Kidney epithelial cell (primary cell): ENCODE results near the gene RNF103. TPM values are rescaled to one million over a fixed set of nuclear protein-coding genes. Genes with fewer than 3 reads are reported as not detected.
"Not testable (repeated sequence)": the region's sequence is repeated elsewhere in the genome, so short reads cannot be mapped to it uniquely, and the experiment has no call there.

Experiments used
- DNase-seq: peaks from one replicate; pipeline ENCODE4 v3.0.0-alpha.2; 2010; ENCODE audit warnings: low read depth
- H3K27me3 ChIP-seq: 2 replicates; pipeline ENCODE4 v1.6.0; 2011; ENCODE audit warnings: low read length; ENCODE audit not compliant: control insufficient read depth, insufficient read depth
- H3K36me3 ChIP-seq: 2 replicates; pipeline ENCODE4 v1.5.1; 2011; ENCODE audit warnings: low read length; ENCODE audit not compliant: control insufficient read depth, insufficient read depth
- H3K4me3 ChIP-seq: 2 replicates; pipeline ENCODE4 v1.5.1; 2011; ENCODE audit warnings: low read depth, mild to moderate bottlenecking, control low read depth, low read length
- total RNA-seq: library from RNA; depleted of rRNA; stranded (reverse); fragments of >200 nt; gene quantifications from 2 replicates; pipeline ENCODE4 v1.2.3, GENCODE V29; 2015
- TF ChIP-seq, protein P1 (sequence below): IDR thresholded peaks from 2 replicates; pipeline ENCODE4 v1.5.1; 2011; ENCODE audit warnings: mild to moderate bottlenecking, moderate library complexity, low read length, control low read depth, inconsistent platforms; ENCODE audit not compliant: insufficient read depth, poor library complexity, severe bottlenecking

RNF103 gene, protein sequence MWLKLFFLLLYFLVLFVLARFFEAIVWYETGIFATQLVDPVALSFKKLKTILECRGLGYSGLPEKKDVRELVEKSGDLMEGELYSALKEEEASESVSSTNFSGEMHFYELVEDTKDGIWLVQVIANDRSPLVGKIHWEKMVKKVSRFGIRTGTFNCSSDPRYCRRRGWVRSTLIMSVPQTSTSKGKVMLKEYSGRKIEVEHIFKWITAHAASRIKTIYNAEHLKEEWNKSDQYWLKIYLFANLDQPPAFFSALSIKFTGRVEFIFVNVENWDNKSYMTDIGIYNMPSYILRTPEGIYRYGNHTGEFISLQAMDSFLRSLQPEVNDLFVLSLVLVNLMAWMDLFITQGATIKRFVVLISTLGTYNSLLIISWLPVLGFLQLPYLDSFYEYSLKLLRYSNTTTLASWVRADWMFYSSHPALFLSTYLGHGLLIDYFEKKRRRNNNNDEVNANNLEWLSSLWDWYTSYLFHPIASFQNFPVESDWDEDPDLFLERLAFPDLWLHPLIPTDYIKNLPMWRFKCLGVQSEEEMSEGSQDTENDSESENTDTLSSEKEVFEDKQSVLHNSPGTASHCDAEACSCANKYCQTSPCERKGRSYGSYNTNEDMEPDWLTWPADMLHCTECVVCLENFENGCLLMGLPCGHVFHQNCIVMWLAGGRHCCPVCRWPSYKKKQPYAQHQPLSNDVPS
- 20.6 and 24.5 TPM in 2 replicates for total RNA-seq

DNA sequence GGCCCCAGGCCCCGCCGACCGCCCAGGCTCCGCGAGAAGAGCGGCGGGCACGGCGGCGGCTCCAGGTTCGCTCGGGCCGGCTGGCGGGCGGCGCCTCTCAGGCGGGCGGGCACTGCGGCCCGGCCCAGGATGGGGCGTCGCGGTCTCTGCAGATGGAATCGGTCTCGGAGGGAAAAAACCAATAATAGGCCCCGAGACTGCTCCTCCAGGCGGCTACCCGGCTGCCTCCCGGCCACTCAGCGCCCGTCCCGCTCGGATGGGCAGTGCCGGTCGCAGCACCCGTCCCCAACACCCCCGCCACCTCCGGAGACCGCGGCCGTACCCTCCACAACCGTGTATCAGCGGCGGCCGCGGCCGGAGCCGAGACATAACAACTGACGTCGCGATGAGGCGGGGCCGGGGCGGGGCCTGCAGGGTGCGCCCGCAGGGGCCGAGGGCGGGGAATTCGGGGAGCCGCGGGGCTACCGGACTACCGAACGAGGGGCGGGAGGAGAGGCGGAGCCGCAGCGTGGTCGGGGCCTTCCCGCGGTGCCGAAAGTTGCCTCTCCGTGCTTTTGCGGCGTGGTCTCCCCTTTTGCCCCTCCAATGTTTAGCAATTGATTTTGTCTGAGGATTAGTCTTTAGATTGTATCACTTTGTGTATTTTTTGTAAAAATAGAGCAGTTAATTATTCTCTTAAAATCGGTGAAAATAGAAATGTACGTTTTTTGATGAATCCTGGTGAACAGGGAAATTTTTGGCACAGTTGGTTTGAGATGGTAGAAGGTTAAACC is at the start of gene RNF103:
TSS of gene RNF103 (minus strand) at position 372 of the 773 bp plus-strand sequence. CDS start 979 bp downstream, outside the sequence.
- Histone ChIP-seq H3K4me3 (peak within 1 kb of the TSS; percentile 70), H3K36me3 (no peaks in the 10 kb centered on the region), H3K27me3 (no peaks in the 10 kb centered on the region)
- DNase-seq = peak; percentile 53
- TF ChIP-seq, protein P1, sequence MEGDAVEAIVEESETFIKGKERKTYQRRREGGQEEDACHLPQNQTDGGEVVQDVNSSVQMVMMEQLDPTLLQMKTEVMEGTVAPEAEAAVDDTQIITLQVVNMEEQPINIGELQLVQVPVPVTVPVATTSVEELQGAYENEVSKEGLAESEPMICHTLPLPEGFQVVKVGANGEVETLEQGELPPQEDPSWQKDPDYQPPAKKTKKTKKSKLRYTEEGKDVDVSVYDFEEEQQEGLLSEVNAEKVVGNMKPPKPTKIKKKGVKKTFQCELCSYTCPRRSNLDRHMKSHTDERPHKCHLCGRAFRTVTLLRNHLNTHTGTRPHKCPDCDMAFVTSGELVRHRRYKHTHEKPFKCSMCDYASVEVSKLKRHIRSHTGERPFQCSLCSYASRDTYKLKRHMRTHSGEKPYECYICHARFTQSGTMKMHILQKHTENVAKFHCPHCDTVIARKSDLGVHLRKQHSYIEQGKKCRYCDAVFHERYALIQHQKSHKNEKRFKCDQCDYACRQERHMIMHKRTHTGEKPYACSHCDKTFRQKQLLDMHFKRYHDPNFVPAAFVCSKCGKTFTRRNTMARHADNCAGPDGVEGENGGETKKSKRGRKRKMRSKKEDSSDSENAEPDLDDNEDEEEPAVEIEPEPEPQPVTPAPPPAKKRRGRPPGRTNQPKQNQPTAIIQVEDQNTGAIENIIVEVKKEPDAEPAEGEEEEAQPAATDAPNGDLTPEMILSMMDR = no peak

DNA sequence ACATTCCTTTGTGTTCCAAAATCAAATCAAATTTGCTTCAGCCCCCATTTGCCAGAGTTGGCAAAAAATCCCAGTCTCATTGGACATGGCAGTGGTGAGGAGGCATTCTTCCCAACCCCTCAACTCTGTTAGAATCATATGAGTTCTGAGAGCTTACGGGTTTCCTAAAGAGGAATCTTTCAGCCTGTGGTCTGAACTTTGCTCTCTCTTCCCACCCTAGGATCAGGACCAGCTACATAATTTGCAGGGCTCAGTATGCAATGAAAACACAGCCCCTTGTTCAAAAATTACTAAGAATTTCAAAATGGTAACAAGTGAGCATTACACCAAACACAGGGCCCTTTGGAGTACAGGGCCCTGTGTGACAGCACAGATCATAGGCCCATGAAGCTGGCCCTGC is 49.3 kb upstream of the RNF103 start:
- no peaks in the 10 kb centered on the region for H3K27me3 ChIP-seq
- H3K36me3 ChIP-seq = peaks cover 1% of the 10 kb centered on the region
- TF ChIP-seq, protein P1 = no peak
- no peak overlapping the region for H3K4me3 ChIP-seq
- DNase-seq = no peak

DNA sequence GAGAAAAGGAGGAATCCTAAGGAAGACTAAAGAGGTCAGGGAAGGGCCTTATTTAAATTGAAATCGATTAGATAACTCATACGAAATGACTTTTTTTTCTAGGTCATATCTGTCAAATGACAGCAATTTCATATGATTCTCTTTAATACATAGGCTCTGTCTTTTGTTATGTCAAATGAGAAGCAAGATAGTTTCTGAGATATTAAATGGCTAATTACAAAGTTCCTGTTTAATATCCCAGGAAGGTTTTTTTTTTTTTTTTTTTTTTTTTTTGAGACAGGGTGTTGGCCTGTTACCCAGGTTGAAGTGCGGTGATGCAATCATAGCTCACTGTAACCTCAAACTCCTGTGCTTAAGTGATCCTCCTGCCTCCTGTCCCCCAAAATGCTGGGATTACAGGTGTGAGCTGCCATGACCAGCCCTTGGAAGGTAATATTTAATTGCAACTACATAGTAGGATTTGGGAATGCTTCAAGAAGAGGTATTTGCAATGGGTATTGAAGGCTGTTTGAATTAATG is 48.4 kb upstream of the RNF103 start:
- TF ChIP-seq, protein P1 = no peak
- Histone ChIP-seq H3K4me3 (no peak overlapping the region), H3K27me3 (no peaks in the 10 kb centered on the region), H3K36me3 (peaks cover 1% of the 10 kb centered on the region)
- no peak for DNase-seq

DNA sequence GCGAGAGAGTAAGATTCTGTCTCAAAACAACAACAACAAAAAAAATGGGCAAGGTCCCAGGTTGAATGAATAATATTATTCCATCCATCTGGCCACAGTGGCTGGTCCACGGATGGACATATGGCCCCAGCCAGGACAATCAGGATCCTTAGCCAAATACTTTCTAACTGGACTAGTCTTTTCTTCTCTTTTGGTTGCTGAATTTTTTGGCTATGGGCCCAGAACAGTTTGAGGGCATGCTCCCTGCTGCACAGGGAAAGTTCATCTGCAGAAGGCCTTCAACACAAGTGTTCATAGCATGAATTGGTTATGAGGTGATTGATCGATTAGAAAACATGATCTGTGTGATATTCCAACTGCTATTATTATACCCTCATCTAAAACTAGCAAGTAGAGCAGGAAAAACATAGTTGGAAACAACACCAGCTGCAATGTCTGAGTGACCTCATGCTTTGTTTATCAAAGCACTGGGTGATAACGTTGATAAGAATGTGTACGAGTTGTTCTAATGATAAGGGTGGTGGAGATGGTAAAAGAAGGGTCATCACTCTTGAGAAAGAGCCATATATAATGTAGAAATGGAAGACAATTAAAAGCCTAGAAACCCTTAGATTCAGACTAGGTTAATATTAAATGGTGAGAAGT is 47.8 kb upstream of the RNF103 start:
- peaks cover 1% of the 10 kb centered on the region for H3K36me3 ChIP-seq
- no peak for DNase-seq
- TF ChIP-seq, protein P1 = no peak
- H3K4me3 ChIP-seq = no peak overlapping the region
- no peaks in the 10 kb centered on the region for H3K27me3 ChIP-seq

DNA sequence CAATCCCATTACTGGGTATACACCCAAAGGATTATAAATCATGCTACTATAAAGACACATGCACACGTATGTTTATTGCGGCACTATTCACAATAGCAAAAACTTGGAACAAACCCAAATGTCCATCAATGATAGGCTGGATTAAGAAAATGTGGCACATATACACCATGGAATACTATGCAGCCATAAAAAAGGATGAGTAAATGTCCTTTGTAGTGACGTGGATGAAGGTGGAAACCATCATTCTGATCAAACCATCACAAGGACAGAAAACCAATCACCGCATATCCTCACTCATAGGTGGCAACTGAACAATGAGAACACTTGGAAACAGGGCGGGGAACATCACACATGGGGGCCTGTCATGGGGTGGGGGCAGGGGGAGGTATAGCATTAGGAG is 45.7 kb upstream of the RNF103 start:
- not testable (repeated sequence) for H3K36me3 ChIP-seq, DNase-seq, H3K4me3 ChIP-seq

More for the DNA sequence above, 45.7 kb upstream of the RNF103 start:
- H3K27me3 ChIP-seq = not testable (repeated sequence)
